CD4-positive, alpha-beta T cell (primary cell): Measurements from ENCODE around the gene MYO3A. TPM values are rescaled to one million over a fixed set of nuclear protein-coding genes. Genes with fewer than 3 reads are reported as not detected.

Experiments
- ATAC-seq: fragments of 200-7000 bp; cut with Tn5 transposase; one replicate; pipeline ENCODE4 v1.10.0; 2022; ENCODE audit warnings: mild to moderate bottlenecking; ENCODE audit not compliant: poor library complexity
- CTCF ChIA-PET: fragments of 350-600 bp; sonication (Branson Sonifier 250); formaldehyde crosslinking; loops from one replicate; lab custom pipeline; 2021; ENCODE audit warnings: antibody characterized with exemption, inconsistent platforms; lab: Charles Lee
- POLR2A ChIA-PET: fragments of 350-600 bp; sonication (Branson Sonifier 250); formaldehyde crosslinking; loops from one replicate; lab custom pipeline; 2021; ENCODE audit warnings: antibody characterized with exemption, inconsistent platforms; lab: Charles Lee
- DNase-seq, 14 experiments: peaks; one replicate each; pipeline ENCODE4 v3.0.0-alpha.2; 2013 to 2020; ENCODE audit warnings: mixed read lengths in 2 of 14
- H3K27ac ChIP-seq, 2 donors: one replicate each; pipeline versions ENCODE4 v1.5.1 to v1.7.0; 2013; ENCODE audit warnings: low read length in 2 of 2, low read depth in 1 of 2, mild to moderate bottlenecking in 1 of 2
- H3K27me3 ChIP-seq, 2 experiments: 1 replicate in 1 of 2; 2 replicates in 1 of 2; pipeline versions ENCODE4 v1.6.1 to v1.7.0; 2013; ENCODE audit warnings: low read length in 2 of 2, control low read depth in 1 of 2, mild to moderate bottlenecking in 1 of 2, moderate library complexity in 1 of 2; ENCODE audit not compliant: insufficient read depth in 2 of 2, control insufficient read depth in 1 of 2
- H3K36me3 ChIP-seq: one replicate; pipeline ENCODE4 v1.6.1; 2013; ENCODE audit warnings: low read length, control low read depth; ENCODE audit not compliant: insufficient read depth
- H3K4me1 ChIP-seq: one replicate; pipeline ENCODE4 v1.6.1; 2013; ENCODE audit warnings: low read length, control low read depth; ENCODE audit not compliant: insufficient read depth
- H3K4me3 ChIP-seq: one replicate; pipeline ENCODE4 v1.5.1; 2013; ENCODE audit warnings: mild to moderate bottlenecking, low read length, moderate library complexity
- H3K9me3 ChIP-seq, 2 experiments: 1 replicate in 1 of 2; 2 replicates in 1 of 2; pipeline versions ENCODE4 v1.6.1 to v1.7.0; 2013; ENCODE audit warnings: low read length in 2 of 2, mild to moderate bottlenecking in 2 of 2, control low read depth in 1 of 2, moderate library complexity in 1 of 2; ENCODE audit not compliant: control insufficient read depth in 1 of 2, insufficient read depth in 1 of 2
- H3K27ac Mint-ChIP-seq: one replicate; pipeline ENCODE4 v1.8.0; 2020; ENCODE audit warnings: mixed read lengths
- H3K27me3 Mint-ChIP-seq: one replicate; pipeline ENCODE4 v1.8.0; 2021; ENCODE audit warnings: mixed read lengths
- H3K36me3 Mint-ChIP-seq: one replicate; pipeline ENCODE4 v1.8.0; 2021; ENCODE audit warnings: low read depth, mixed read lengths
- H3K4me1 Mint-ChIP-seq: one replicate; pipeline ENCODE4 v1.8.0; 2021; ENCODE audit warnings: low read depth, mixed read lengths
- H3K4me3 Mint-ChIP-seq: one replicate; pipeline ENCODE4 v1.8.0; 2020; ENCODE audit warnings: mild to moderate bottlenecking, mixed read lengths
- H3K9me3 Mint-ChIP-seq: one replicate; pipeline ENCODE4 v1.8.0; 2020; ENCODE audit warnings: mixed read lengths
- intact Hi-C, 2 experiments: fragments of 100-400 bp; cut with DNase I in 1 of 2; cut with micrococcal nuclease in 1 of 2; formaldehyde crosslinking; loops; one replicate each; pipeline versions ENCODE4 v1.15.1 to v1.9.0; 2023 to 2025; cut with DNase I, micrococcal nuclease
- total RNA-seq, 174 experiments: library from RNA in 2 of 174; stranded (reverse) in 2 of 174; gene quantifications; one replicate each; pipeline ENCODE4 v1.2.3 and lab custom pipeline; 2021 to 2026
- TF ChIP-seq, protein P1 (sequence below): fragments of 200-600 bp; IDR thresholded peaks from one replicate; pipeline ENCODE4 v1.8.0; 2022; ENCODE audit warnings: antibody characterized with exemption, mild to moderate bottlenecking

MYO3A gene
- total RNA-seq, 2 experiments from 2014 or later = not detected

DNA sequence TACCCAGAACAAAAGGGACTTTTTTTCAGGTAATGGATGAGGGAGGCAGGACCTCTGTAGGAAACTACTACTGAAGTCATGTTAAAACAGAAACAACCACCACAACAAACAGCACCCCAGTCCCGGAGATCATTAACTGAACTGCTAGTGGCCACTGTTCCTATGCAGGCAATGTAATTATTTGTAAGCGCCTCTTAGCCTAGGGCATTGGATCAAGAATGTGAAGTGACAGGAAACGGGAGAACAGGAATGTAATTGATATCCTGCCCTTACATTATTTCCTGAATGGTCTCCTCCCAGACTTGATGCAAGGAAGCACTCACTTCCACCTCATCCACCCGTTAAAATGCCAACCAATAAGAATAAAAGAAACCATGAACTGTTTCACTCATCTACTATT, 265.8 kb downstream of the MYO3A start:
- CTCF ChIA-PET = no interaction called here
- no peak overlapping the region for H3K27ac ChIP-seq
- TF ChIP-seq, protein P1, sequence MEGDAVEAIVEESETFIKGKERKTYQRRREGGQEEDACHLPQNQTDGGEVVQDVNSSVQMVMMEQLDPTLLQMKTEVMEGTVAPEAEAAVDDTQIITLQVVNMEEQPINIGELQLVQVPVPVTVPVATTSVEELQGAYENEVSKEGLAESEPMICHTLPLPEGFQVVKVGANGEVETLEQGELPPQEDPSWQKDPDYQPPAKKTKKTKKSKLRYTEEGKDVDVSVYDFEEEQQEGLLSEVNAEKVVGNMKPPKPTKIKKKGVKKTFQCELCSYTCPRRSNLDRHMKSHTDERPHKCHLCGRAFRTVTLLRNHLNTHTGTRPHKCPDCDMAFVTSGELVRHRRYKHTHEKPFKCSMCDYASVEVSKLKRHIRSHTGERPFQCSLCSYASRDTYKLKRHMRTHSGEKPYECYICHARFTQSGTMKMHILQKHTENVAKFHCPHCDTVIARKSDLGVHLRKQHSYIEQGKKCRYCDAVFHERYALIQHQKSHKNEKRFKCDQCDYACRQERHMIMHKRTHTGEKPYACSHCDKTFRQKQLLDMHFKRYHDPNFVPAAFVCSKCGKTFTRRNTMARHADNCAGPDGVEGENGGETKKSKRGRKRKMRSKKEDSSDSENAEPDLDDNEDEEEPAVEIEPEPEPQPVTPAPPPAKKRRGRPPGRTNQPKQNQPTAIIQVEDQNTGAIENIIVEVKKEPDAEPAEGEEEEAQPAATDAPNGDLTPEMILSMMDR = no peak
- H3K4me1 ChIP-seq = no peaks in the 10 kb centered on the region
- intact Hi-C loops = no loop called here
- DNase-seq = no peak
- peaks cover 2 to 4% of the 10 kb centered on the region in 2 experiments for H3K27me3 ChIP-seq
- Mint-ChIP-seq H3K4me3 (no peak overlapping the region), H3K9me3 (no peaks in the 10 kb centered on the region), H3K27ac (no peak overlapping the region), H3K27me3 (peaks cover 12% of the 10 kb centered on the region), H3K4me1 (no peaks in the 10 kb centered on the region), H3K36me3 (no peaks in the 10 kb centered on the region)
- POLR2A ChIA-PET = no interaction called here
- ATAC-seq = no peak
- H3K9me3 ChIP-seq = no peaks in the 10 kb centered on the region
- no peaks in the 10 kb centered on the region for H3K36me3 ChIP-seq
- H3K4me3 ChIP-seq = no peak overlapping the region

DNA sequence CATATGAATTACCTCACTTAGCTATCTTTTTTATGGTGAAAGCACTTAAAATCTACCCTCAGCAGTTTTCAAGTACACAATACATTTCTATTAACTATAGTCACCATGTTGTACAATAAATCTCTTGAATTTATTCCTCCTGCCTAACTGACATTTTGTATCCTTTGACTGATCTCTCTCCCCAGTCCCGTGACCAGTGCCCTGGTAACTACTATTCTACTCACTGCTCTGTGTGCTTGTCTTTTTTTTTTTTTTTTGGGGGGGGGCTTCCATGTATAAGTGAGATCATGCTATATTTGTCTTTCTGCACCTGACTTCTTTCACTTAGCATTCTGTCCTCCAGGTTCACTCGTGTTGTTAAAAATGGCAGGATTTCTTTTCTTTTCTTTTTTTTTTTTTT, 271.2 kb downstream of the MYO3A start:
- intact Hi-C loops = no loop called here
- TF ChIP-seq, protein P1 = no peak
- DNase-seq (no peak), ATAC-seq (no peak)
- ChIA-PET CTCF (no interaction called here), POLR2A (no interaction called here)
- Histone ChIP-seq H3K36me3 (no peaks in the 10 kb centered on the region), H3K27ac (no peak overlapping the region), H3K27me3 (peaks cover 5 to 8% of the 10 kb centered on the region in 2 experiments), H3K4me1 (no peaks in the 10 kb centered on the region), H3K4me3 (no peak overlapping the region), H3K9me3 (peaks cover 0 to 5% of the 10 kb centered on the region in 2 experiments)
- Mint-ChIP-seq H3K27me3 (peaks cover 17% of the 10 kb centered on the region), H3K4me1 (no peaks in the 10 kb centered on the region), H3K36me3 (no peaks in the 10 kb centered on the region), H3K4me3 (no peak overlapping the region), H3K9me3 (no peaks in the 10 kb centered on the region), H3K27ac (no peak overlapping the region)

DNA sequence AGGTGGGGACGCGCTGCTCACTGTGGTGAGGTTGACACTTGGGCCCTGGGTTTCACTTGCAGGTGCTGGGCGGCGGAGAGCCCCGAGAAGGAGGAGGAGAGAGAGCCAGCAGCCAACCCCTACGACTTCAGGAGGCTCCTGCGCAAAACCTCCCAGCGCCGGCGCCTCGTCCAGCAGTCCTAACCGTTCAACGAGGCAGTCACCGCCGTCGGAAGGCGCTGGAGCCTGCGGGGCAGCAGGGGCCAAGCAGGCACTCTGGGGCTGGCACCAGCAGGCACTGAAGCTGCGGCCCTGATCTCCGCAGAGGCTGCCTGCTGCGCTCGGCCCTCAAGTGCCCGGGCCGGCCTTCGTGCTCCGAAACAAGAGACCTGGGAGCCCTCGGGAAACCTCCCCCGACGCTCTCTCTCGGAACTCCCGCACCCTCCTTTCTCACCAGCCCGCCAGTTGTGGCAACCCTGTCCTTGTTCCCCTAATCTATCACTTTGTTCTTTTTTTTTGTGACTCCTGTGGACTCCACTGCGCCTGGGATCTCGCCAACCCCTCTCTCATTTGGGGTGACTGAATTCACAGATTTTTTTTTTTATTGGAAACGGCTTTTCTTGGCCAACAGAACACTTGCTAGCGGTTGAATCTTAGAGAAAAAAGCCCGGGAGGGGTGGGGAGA, 277.9 kb downstream of the MYO3A start:
- Mint-ChIP-seq H3K27me3 (peaks cover 54% of the 10 kb centered on the region), H3K4me1 (peaks cover 10% of the 10 kb centered on the region), H3K36me3 (no peaks in the 10 kb centered on the region), H3K27ac (no peak overlapping the region), H3K9me3 (no peaks in the 10 kb centered on the region), H3K4me3 (no peak overlapping the region)
- POLR2A ChIA-PET = no interaction called here
- H3K36me3 ChIP-seq = no peaks in the 10 kb centered on the region
- DNase-seq = no peak
- intact Hi-C loops = loop anchor here in 1 of 2 experiments (10.0 kb wide), 1 partner anchor 63 kb away; no protein-coding TSS in a partner anchor
- TF ChIP-seq, protein P1 = no peak
- H3K27me3 ChIP-seq = peaks cover 56 to 69% of the 10 kb centered on the region in 2 experiments
- no peak overlapping the region for H3K27ac ChIP-seq
- ATAC-seq = no peak
- peaks cover 5 to 15% of the 10 kb centered on the region in 2 experiments for H3K9me3 ChIP-seq
- CTCF ChIA-PET = no interaction called here
- no peak overlapping the region for H3K4me3 ChIP-seq
- peaks cover 25% of the 10 kb centered on the region for H3K4me1 ChIP-seq
